GM18499 (cell line): ENCODE measurements around the gene TTC1.
A peak's percentile ranks its signal among the peaks of the same experiment; 100 is the strongest.
"Not testable (repeated sequence)": the region's sequence is repeated elsewhere in the genome, so short reads cannot be mapped to it uniquely, and the experiment has no call there.

Experiments
- ATAC-seq: cut with Tn5 transposase; IDR thresholded peaks from one replicate; pipeline ENCODE4 v1.9.1; 2021; ENCODE audit warnings: moderate number of reproducible peaks; ENCODE audit not compliant: insufficient read depth, unreplicated experiment

The TTC1 gene

DNA sequence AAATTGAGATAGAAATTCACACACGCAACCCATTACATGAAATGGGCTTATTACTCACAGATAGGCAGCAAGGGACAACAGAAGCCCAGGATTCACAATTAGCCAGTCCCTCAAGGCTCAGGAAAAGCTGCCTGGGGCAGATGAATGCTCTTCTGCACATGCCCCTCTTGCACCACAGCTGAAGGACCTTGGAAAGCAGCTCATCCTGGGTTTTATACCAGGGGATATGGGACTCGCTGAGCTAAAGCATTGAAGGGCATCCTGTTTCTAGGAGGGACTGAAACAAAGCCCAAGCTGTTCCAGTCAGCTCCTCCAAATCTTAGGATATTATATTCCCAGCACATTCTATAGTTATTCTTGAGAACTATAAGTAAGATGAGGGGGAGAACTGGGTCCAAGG, 15.7 kb upstream of the TTC1 start:
- ATAC-seq = no peak

DNA sequence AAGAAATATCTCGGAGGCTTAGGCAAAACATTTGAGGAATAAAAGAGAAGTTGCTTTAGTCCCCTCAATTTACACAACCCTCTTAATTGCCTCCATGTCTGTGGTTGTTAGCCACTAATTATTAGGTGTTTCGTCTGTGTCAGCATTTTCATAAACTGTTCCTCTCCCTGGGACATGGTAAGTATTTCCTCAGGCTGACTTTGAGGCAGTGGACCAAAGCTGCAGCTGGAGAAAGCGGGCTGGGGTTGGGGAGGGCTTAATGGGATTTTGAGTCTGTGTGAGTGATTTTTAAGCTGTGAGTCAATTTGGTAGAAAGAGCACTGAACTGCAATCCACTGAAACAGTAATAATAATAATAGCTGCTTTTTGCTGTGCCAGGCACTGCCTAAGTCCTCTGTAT, 13.0 kb upstream of the TTC1 start:
- ATAC-seq = no peak

DNA sequence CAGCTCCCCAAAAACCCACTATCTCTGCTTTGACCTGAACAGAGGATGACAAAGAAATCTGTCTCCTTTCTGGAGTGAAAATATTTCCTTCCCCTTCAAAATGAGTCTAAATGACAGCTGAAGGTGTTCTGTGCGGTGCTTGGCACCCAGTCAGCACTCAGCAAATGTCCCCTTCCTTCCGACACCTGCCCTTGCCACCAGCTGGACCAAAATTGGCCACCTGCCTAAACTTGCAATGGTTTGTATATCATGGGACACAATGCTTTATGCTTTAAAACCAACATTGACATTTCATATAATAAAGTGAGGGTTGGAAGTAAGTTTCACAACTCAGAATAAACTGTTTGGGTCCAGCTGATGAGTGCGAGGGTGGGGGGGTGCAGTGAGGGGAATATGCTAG, 7.5 kb upstream of the TTC1 start:
- ATAC-seq = no peak

DNA sequence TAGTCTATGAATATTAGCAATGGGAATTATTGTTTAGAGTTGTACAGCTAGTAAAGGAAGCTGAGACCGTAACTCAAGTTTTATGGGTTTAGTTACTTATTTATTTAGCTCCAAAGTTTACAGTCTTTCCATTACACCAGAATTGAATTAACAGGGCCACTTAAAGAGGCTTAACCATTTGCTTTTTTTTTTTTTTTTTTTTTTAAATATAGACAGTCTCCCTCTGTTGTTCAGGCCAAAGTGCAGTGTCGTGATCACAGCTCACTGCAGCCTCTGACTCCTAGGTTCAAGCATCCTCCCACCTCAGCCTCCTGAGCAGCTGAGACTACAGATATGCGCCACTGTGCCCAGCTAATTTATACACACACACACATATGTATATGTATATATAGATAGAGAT, 1.4 kb upstream of the TTC1 start:
- no peak for ATAC-seq

DNA sequence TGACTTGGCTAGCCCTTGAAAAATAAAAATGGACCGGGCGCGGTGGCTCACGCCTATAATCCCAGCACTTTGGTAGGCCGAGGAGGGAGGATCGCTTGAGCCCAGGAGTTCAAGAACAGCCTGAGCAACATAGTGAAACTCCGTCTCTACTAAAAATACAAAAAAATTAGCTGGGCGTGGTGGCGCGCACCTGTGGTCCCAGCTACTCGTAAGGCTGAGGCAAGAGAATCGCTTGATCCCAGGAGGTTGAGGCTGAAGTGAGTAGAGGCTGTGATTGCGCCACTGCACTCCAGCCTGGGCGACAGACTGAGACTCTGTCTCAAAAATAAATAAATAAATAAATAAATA, 436 bp upstream of the TTC1 start:
- ATAC-seq = not testable (repeated sequence)

DNA sequence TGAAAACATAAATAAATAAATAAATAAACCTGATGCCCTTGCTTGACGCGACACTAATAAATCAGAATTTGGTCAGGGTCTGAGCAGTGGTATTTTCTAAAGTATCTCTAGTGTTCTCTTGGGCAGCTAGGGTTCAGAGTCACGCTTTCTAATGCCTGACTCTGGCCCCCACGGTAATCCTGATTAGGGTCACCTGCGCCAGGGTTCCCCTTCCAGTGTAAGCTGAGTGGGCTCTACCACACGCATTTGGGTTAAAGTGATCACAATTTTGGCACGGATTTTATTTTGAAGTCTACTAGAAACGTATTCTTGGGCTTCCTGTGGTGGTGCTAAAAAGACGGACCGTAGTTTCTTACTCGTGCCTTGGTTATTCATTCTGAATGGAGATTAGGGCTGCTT, 651 bp downstream of the TTC1 start:
- no peak for ATAC-seq

DNA sequence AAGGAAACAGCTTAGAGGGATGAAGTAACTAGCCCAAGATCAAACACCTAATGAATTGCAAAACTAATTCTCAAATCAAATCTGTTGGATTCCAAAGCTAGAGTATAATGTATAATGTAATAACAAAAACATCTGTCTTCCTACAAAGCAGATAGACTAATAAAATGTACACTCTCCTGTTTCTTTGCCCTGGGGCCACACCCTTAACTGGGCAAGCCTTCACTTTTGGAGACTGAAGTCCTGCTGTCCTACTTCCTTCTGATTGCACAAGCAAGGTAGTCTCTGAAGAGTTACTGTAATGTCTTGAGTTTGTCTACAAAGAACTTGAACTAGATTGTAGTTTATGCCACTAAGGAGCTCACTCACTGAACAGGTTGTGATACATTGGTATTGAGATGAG, 2.5 kb downstream of the TTC1 start:
- ATAC-seq = no peak

DNA sequence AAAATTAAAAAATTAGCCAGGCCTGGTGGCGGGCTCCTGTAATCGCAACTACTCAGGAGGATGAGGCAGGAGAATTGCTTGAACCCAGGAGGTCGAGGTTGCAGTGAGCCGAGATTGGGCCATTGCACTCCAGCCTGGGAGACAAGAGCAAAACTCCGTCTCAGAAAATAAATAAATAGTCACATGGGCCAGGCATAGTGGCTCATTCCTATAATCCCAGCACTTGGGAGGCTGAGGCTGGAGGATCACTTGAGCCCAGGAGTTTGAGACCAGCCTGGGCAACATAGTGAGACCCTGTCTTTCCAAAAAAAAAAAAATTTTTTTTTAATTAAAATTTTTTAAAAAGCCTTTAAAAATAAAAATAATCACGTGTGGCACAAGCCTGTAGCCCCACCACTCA, 5.3 kb downstream of the TTC1 start:
- not testable (repeated sequence) for ATAC-seq

DNA sequence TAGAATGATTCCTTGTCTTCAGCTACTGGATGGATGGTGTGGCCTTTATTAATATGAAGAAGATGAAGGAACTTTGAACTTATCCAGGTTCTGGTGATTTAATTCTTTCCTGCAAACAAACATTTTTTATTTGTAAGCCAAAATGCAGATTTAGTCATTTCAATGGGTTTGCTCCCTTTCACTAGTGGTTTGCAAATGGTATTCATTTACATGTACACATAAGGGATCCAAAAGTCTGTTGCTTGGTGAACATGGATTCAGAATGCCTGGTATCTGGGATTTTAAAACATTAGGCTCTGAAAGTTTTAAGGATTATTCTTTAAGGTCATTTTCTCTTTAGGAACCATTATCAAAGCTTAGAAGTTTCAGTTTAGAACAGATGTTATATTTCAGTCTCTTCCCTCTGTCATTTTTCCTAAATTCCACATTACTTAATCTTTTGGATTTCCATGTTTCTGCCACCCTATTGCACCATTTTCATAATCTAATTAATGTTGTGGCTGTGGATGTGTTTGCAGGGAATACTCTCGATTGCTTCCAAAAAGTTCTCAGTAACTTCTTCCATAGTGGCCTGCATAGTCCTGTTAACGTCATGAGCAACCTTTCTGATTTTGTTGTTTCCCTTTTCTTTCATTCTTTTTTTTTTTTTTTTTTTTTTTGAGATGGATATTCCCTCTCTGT, 10.1 kb downstream of the TTC1 start:
- ATAC-seq = no peak

DNA sequence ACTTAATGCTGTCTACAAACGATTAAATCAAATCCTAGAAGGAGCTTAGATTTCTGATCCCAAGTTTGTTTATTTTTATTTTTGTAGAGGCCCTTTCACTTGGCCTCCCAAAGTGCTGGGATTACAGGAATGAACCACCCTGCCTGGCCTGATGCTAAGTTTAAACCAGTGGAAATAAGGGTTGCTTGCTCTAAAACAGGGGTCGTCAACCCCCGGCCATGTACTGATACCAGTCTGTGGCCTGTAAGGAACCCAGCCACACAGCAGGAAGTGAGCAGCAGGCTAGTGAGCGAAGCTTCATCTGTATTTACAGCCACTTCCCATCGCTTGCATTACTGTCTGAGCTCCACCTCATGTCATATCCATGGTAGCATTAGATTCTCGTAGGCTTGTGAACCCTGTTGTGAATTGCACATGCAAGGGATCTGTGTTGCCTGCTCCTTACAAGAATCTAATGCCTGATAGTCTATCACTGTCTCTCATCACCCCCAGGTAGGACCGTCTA, 11.4 kb downstream of the TTC1 start:
- ATAC-seq = no peak

DNA sequence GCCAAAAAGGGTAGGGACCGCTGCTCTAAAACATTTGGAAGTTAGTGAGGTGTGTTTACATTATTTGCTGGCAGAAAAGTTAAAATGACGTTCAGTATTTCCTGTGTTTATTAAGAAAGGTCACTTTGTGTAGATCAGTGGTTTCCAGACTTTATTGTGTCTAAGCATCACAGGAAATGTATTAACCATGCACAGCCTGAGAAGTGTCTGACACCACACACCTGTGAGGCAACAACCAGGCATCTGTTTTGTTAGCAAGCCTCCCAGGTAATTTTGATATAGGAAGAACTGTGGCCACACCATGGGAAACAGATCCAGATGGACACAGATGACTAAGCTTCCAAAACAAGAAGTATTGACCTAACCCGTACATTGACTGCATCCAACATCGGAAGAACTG, 12.0 kb downstream of the TTC1 start:
- ATAC-seq = no peak

DNA sequence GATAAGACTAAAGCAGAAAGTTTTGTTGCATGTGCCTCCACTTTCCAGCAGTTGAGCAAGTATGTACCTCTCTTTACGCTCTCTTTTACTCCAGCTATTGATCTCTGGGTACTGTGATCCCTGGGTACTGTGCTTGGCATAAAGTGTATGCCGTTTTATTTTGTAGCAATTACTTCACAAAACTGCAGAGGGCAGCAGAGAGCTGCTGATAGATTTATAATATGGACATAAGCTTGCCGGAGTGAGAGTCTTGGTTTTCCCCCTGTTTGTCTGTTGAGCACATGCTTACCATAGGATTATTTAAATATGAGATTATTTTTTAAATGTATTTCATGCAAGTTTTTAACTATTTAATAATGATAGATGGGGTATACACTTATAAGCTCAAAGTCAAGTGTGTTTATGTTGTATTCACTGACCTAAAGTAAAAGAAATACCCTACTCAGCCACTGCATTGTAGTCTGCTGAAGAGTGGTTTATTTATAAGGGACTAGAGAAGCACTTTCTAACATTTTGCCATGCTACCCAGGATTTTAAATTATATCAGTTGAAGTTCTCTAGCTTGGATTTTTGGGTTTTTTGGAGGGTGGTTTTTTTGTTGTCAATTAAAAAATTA, 13.0 kb downstream of the TTC1 start:
- peak; percentile 91 for ATAC-seq

DNA sequence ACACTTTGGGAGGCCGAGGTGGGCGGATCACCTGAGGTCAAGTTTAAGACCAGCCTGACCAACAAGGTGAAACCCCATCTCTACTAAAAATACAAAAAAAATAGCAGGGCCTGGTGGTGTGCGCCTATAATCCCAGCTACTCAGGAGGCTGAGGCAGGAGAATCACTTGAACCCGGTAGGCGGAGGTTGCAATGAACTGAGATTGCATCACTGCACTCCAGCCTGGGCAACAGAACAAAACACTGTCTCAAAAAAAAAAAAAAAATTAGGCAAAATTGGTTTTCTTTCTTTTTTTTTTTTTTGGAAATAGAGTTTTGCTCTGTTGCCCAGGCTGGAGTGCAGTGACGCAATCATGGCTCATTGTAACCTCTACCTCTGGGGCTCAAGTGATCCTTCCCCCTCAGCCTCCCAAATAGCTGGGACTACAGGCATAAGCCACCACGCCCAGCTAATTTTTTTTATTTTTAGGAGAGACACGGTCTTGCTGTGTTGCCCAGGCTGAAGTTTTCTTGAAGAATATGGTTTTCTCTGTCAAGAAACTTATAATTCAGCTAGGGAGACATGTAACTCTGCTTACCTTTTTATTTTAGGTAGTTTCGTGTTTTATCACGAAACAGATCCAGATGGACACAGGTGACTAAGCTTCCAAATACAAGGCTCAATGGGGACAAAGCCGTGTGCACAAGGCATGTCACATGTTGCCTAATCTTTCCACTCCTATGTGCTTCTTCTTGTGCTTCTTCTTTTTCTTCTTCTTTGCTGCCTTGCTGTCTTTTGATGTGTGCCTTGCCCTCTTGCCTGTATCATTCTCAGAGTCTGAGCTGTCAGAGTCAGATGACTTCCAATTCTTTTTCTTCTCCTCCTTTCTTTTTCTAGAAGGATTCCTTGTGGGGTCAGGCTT, 14.3 kb downstream of the TTC1 start:
- no peak for ATAC-seq

DNA sequence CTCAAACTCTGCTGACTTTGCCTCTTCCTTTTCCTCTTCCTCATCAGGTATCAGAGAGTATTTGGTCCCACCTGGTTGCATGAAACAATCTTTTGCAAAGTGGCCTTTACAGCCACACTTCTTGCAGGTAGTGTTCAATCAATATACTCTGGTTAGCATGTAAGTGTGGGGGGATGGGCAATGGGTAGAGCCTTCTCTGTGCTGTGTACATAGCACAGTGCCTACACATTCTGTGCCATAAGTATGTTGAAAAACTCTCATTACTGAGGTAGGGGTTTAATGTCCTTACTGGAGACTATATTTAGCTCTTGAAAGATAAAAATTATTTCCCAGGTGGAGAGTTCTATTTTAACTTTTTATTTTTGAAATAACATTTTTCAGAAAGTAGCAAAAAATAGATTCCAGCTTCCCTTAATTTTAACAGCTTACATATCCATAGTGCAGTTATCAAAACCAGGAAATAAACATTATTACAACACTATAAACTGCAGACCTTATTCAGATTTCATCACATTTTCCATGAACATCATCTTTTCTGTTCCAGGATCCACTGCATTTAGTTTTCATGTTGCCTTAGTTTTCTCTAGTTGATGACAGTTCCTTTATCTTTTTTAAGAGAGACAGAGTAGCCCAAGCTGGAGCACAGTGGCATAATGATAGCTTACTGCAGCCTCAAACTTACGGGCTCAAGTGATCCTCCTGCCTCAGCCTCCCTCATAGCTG, 15.1 kb downstream of the TTC1 start:
- no peak for ATAC-seq

DNA sequence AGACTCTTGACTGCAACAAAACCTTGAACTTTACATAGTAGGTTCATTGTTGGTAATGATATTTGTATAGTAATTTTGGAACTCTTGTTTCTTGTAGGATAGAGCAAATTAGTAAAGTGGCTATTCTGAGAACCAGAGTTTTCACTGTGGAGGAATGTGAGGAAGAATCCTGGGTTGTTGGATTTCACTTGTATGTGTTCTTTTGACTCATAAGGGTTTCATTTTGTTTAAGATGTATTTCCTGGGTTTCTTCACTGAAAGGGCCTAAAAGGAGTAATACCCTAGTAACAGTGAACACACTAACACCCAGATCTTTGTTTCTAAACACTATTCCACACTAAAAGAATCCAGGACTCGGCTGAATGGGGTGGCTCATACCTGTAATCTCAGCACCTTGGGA, 20.1 kb downstream of the TTC1 start:
- no peak for ATAC-seq

DNA sequence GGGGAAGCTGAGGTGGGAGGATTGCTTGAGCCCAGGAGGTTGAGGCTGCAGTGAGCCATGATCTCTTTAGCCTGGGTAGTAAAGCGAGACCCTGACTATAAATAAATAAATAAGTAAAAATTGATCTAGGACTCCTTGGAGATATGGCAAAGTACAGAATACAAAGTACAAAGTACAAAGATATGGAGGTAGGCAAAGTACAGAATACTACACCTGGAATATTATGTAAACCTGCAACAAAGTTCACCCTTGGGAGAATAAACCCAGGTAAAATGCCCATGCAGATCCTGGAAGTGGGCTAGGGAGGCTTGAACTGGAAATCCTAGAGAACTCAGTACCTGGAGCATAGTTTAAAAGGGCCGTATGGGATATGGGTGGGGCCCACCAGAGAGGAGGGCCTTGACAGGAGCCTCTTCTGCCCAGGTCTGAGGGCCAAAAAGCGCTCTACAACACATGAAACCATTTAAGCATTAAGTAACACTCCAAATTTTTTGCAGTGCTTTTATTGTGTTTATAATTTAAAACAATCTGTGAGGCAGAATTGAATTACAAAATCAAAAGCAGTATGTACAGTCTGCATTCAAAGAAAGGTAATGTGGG, 20.7 kb downstream of the TTC1 start:
- no peak for ATAC-seq

DNA sequence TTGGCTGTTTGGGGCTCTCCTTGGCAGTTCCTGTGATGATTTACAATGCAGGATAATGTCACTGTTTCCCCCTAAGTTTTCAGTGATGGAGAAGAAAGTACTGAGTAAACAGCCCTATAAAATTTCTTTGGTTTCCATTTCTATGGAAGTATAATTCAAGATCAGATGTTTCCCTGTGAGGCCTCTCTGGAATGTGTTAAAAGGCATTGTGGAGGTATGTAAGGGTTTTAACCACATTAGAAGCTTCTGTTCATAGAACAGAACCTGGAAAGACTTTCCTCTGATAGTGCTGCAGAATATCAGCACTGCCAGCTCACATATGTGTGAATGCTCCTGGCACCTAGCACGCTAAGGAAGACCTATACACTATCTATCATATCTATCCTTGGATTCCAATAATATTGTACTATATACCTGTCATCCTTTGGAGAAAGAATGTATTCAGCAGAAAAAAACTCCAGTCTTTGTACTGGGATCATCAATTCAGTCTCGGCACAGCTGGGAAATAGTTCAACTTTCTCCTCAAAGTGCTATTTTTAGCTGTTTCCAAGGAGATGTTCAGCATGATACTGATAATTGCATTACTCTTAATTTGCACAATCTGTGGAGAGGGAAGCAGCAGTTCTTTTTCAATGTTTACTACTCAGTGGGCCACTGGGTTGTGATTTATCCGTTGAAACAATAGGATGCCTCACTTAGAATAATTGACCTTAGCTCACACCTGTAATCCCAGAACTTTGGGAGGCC, 21.9 kb downstream of the TTC1 start:
- ATAC-seq = no peak

DNA sequence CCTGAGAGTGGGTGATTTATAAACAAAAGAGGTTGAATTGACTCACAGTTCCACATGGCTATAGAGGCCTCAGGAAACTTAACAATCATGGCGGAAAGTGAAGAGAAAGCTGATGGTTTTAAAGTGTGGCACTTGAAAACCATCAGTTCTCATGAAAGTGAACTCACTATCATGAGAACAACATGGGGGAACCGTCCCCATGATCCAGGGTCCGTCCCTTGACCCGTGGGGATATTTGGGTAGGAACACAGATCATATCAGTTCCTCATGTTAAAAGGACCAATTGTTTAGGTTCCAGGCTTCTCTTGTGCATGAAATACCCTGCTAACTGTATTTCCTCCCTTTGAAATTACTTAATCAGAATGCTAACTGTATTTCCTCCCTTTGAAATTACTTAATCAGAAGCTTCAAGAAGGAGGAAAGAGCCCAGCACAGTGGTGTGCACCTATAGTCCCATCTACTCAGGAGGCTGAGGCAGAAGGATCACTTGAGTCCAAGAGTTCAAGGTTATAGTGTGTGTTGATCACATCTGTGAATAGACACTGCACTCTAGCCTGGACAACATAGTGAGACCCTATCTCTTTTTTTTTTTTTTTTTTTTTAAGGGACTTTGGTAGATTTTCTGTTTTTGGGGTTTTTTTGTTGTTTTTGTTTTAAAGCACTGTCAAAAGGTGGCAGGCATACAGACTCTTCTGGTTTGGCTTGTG, 24.8 kb downstream of the TTC1 start:
- no peak for ATAC-seq

DNA sequence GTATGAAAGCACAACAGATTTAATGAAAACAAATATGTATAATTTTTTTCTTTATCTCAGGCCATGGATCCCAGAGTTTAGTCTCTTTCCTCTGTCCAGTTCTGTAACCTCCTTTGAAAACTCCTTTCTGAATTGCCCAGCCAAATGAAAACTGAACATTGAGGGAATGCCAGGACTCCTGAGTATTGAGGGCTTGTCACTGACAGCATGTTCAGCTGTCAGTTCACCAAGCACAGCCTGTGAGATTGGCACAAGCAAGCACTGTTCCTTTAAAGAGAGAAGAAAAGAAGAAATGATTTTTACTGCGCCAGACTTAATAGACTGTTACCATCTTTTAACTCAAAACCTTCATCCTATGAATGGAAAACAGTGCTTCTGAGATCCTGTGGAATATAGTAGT, 27.3 kb downstream of the TTC1 start:
- ATAC-seq = no peak
